ENCODE measurements around the gene COL8A1. TPM values are rescaled to one million over a fixed set of nuclear protein-coding genes. Genes with fewer than 3 reads are reported as not detected.

COL8A1 gene
- polyA plus RNA-seq, 10 donors = 0.49 to 2.1 (median 0.99) TPM

DNA sequence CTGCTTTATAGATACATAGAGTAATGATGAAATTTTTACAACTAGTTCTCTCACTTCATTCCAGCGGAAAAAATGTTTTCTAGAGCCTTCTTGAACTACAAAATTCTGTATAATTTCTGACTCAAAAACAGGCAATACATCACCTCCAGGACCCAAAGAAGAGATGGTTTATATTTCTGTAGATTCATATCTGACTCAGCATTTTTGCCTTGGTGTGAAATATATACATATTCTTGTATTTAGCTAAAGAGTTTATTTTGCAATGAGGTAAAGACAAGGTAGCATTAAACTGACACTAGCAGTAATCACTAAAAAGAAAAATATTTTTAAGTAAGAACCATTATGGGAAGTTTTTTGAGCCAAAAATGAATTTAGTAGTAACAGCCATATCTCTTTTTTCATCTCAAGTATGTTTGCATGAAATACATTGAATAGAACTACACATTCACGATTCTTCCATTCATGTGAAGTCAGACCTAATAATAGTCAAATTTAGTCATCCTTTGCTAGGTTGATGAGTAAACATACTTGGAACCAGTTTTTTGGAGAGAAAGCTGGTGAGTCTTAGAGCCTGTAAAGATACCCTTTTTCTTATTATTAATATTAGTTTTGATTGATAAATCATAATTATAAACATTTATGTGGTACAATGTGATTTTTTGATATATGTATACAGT, 31.6 kb downstream of the COL8A1 start:
- DNase-seq = no peak

DNA sequence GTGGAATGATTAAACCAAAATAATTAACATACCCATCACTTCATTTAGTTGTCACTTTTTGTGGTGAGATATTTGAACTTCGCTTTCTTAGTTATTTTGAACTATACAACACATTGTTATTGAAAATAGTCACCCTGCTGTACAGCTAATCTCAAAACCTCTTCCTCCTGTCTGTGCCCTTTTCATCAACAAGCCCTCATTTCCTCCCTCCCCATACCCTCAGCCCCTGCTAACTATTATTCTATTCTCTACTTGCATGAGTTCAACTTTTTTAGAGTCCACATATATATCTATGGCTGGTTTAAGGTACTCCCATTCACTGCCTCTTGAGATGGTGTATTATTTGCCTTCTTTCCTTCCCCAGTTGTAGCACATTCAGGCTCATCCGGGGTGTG, 32.2 kb downstream of the COL8A1 start:
- no peak for DNase-seq

DNA sequence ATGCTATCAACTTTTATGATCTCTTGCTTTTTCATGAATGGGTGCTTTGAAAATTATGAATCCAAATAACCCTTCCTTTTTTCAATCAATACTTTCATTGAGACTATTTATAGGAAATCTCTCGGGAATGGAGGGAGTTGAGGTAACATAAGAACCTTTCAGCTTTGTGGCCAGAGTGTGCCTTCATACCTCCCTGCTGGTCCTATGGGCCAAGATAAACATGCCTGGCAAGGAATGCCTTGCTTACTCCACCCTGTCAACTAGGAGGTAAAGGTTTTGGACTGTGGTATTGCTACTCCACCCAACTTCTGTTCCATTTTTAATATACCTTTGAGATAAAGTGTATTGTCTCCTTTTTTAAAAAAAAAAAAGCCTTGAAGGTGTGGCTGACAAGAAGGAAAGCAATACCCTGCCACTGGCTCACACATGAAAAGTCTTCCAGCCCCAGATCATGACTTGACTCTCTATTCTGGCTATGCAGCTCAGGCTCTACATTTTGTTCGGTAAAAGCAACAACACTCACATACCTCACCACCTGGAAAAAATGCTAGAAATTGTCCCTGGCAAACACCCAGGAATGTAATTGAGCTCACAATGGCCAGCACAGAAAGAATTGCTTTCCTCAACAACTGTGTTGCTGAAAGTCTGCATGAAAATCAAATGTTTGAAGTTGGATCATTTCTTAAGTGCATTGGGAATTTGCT, 35.8 kb downstream of the COL8A1 start:
- DNase-seq = no peak

DNA sequence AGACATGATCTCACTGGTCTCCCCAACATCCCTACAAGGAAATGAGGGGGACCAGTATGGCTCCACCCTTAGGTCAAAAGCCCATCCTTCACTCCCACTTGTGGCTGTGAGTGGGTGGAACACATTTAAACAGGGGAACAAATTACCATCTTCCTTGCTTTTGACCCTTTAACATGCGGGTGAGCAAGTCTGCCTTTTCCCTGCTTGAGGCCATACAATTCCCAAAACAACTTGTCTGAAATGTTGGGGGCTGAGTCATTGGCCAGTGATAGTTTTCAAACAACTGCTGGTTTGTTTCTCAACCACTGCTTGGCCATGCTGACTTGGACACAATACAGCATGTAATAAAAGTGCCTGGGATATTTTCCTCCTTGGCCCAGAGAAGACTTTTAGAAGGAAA, 39.6 kb downstream of the COL8A1 start:
- DNase-seq = peak in 1 of 3 donors; percentile 16

DNA sequence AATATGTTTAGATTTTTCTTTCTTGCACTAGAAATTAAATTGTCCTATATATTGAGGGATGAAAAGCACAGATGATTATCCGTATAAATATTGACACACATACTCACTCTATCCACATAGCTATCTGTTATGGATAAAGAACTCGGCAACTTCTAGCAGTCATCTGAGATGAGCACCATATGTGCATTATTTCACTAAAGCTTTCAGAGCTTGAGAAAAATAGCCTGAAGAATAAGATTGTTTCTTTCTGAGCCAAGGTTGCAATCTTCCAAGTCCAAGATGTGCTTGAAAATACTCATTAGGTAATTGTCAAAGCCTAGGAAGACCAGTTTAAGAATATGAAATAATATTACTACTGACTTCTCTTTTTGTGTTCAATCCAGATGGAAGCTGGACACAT, 40.5 kb downstream of the COL8A1 start:
- DNase-seq = peak in 1 of 3 donors; percentile 25

DNA sequence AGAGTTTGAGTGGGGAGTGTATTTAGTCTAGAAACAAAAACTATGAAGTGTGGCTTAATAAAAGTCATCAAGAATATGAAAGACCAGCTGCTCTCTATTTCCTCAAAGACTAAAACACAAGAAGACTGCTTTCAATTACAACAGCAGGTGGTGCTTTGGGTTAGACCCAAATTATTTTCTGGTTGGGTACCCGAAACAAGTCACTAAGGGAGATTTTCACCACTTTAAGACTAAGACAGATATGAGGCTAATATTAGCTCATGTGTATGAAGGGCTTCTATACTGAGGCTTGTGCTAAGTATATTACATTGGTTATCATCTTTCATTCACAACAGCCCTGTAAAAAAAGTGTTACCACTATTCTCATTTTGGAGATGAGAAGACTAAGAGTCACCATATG, 43.1 kb downstream of the COL8A1 start:
- no peak for DNase-seq

DNA sequence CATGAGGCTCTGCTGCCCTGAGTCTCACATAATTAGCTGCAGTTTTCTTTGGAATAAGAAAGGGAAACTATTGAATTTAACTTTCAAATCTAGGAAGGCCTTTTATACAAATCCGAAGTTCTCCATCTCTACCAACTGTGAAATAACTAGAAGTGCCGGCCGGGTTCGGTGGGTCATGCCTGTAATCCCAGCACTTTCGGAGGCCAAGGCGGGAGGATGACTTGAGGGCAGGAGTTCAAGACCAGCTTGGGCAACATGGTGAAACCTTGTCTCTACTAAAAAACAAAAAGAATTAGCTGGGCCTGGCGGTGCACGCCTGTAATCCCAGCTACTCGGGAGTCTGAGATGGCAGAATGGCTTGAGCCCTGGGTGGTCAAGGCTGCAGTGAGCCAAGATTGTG, 43.6 kb downstream of the COL8A1 start:
- DNase-seq = no peak

DNA sequence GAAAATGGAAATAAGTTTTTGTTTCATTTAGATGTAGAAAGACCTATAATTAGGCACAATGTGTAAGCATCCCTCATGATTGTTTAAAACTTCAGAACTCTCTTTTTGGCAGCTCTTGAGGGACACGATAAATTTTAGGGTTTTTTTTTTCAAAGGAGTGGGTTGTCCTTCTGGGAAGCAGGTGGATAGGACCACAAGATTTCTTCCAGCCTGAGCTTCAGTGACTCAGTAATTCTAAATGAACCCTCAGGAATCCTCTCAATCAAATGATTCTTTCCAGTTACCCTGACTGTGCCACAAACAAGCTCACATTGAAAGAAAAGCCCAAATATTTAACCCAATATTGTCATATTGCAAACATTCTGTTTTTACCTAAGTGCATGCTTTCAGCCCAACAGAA, 45.1 kb downstream of the COL8A1 start:
- DNase-seq = no peak

DNA sequence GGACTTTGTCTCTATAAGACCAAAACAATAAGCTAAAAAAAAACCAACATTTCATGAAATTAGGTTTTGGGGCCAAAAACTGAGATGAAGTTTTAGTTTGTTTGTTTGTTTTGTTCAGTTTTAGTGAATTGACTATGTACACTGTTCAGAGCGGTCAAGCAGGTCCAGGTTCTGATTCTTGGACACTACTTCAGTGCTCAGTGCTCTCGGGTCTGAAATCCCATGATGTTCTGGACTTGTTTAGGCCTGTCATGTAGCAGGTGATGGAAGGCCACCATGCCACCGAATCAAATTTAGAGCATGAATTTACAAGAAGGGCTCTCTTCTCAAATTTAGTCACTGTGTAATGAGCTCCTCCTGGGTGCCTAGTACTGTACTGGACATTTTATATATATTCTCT, 45.5 kb downstream of the COL8A1 start:
- DNase-seq = no peak

DNA sequence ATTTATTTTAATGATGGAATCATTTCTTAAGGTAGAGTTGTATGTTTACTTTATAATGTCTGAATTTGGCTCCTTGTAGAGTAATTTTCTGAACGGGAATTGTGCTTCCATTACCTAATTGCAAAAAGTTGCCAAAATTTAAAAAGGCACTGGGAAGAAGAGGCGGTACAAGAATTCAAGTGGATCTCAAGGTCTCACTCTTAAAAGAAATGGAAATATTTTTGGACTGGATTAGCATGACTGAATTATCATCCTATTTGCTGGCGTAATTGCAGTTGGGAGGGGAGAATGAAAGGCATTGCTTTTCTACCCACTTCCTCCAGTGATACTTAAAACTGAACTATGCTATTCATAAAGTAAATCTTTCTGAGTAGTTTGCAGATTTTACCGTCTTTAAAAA, 46.2 kb downstream of the COL8A1 start:
- peak in 1 of 3 donors; percentile 17 for DNase-seq

DNA sequence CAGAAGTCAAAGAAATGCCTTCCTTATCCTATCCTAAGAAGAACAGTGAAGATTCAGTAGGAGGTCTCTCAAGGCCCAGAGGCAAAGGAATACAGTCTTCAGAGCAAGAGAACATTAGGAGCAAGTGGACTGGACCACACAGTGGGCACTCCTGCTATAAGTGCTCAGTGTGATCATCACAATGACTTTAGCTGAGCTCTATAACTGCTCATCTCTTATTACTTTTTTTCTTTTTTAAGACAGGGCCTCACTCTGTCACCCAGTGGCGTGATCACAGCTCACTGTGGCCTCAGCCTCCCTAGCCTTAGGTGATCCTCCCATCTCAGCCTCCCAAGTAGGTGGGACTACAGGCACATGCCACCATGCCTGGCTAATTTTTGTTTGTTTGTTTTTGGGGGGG, 48.1 kb downstream of the COL8A1 start:
- no peak for DNase-seq

DNA sequence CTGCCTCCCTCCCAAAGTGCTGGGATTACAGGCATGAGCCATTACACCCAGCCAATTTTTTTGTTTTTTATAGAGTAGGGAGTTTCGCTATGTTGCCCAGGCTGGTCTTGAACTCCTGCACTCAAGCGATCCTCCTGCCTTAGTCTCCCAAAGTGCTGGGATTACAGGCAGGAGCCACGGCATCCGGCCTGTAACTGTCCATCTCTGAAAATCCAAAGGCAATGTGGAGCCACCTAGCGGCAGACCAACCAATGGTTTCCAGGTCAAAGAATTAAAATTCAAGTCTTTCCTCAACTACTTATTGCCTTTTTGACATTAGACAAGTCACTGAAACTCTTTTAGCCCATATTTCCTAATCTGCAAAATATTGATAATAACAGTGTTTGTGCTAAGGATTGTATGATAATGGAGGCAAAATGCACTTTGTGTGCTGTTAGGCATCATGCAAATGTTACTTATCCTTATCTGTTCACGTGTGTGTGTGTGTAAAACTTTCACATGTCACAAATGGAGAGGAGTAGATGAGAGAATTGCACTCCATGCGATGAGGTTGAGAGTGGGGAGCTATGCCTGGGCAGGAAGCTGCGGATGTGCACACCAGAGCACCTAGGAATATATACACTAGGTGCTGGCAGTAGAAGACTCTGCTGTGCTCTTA, 48.7 kb downstream of the COL8A1 start:
- peak in 1 of 3 donors; percentile 51 for DNase-seq

DNA sequence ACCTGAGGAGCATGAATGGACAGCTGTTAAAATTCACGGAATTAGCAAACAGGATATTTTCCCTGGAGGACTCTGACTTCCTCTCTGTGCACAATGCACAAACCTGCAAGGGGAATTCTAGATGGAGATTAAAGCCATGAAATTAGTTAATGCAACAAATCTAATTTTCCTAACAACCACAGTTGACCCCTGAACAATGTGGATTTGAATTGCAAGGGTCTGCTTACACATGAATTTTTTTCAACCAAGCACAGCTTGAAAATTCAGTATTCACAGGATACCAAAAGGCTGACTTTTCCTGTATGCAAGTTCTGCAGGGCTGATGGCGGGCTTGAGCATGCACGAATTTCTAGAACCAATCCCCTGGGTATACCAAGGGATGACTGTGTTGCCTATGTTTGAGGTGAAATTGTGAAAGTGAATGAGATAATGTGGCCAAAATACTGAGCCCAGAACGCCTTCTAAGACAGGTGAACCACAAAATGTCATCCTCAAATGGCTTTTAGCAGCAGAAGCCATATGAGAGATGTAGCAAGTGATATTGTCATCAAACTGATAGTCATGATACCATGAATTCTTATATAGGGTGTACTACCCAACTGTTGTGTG, 52.5 kb downstream of the COL8A1 start:
- DNase-seq = no peak

DNA sequence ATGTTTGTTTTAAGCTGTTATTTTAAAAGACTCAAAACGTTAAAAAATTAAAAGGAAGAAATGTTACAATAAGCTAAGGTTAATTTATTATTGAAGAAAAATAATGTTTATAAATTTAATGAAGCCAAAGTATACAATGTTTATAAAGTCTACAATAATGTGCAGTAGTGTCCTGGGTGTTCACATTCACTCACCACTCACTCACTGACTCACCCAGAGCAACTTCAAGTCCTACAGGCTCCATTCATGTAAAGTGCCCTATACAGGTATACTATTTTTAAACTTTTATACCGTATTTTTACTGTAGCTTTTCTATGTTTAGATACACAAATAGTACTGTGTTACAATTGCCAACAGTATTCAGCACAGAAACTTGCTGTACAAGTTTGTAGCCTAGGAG, 55.2 kb downstream of the COL8A1 start:
- DNase-seq = no peak

DNA sequence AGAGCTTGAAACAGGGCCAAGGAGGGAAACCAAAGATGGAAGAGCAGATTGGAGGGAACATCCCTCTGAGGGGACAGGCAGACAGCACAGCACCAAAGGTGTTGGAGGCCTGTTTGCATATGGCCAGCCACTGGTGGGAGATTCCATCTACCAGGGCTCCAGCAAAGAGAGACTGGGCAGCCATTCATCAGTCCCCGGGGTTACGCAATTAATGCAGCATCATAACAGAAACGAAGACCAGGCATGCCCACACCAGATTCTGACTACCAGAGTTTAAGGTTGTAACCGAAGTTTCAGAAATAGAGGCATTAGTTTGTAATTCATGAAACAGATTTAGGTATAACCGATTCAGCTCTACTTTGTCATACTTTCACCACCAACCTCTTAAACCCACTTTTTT, 58.1 kb downstream of the COL8A1 start:
- no peak for DNase-seq

DNA sequence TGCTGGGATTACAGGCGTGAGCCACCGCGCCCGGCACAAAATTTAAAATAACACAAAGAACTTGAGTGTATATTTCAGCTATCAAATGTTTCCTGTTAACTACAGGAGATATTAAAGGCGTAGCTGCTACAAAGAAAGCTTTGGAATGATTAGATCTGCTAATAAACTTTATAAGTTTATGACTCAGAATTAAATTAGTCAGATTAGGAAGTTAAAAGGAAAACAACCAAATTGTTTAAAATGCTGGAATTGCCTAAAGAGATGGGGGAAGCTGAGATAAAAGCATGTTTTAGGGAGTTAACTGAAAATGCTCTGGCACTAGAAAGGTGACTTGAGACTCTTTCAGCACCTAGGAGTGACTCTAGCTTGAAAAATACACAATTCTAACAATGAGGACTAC, 58.9 kb downstream of the COL8A1 start:
- no peak for DNase-seq

DNA sequence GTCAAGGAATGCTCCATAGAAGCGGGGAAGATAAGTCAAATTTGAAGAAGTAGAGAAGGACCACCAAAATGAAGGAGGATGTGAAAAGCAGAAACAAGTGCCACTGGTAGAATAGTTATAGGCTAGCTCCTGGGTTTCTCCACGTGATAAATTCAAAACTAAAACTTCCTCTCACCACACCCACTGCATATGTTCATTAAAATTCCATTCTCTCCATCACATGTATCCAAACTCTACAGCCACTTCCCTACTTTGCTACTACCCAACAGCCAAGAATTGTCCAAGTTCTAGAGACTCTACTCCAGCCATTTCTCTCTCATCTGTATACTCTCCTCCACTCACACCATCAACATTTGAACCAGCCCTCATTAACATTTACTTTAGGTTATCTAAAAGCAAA, 60.5 kb downstream of the COL8A1 start:
- no peak for DNase-seq

DNA sequence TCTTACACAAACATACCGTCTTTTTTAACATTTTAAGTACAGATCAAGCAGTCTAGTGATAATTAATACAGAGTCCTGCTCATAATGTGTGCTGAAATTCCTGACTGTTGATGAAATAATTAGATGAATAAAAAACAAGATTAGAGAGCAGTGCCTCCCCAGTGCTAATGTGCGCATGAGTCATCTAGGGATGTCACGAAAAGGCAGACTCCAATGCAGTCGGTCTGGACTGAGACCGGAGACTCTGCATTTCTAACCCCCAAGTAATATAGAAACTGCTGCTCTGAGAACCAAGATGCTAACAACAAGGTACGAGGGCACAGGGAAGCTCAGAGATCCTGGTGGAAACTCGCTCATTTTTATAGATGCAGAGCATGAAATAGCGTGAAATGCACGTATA, 61.4 kb downstream of the COL8A1 start:
- no peak for DNase-seq

DNA sequence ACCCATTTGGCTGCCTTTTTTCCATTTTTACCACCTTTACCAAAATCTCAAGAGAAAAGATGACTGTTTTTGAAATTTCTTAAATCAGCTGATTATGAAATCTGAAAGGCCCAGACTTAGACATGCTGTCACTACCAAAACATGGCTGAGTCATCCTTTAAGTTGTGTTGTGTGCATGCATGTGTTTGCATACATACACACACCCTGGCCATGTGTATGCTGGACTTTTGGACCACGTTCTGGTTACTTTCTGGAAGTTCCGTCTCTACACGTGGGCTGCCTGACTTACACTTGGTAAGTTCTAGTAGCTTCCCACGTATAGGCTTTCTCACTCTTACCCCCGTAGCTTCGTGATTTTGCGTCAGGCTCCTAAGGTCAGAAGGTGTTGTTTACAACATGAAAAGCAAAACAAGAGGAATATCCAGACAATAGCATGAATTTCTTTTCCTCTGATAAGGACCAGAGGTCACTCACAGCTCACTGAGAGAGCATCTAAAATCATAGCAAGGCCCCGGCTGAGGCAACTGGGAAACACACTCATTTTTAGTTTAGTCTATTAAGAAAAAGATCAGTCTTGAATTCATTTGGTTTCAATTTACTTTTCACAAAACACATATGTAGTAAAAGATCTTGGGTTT, 62.4 kb downstream of the COL8A1 start:
- no peak for DNase-seq

DNA sequence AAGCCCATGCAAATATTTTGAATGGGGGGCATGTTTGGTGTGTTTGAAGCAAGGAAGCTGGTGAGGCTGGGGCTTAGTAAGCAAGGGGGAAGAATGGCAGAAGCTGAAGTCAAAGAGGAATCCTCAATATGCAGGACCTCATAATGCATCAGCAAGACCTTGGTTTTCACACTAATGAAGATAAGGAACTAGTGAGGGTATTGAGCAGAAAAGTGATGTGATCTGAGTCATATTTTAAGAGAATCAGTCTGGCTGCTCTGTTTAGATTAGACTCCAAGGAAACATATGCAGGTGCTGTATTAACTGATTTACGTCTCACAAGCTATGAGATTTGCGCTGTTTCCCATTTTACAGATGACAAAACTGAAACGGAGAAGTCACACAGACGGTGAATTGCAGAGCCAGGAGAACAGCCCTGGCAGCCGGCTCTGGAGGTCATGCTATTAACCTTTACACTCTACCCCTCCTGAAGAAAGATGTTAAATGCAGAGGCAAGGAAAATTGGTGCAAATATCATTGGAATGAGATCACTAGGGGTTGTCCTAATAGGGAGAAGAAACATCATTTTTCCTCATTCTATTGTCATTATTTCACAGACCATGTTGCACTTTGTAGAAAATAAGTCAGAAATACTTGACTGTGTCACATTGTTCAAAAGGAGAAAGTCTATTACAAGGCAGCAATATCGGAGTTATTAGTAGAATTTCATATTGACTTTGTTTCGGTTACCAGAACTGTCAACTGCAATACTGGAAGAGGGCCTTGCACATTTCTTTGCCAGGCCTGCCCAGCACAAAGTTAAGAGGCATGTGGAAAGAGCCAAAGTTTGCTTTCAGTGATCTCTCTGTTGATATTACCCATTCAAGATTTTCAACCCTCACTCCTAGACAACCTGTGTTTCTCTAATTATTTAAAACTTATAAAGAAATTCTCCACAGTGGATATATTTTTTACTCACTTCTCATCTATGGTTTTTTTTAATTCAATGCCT, 64.9 kb downstream of the COL8A1 start:
- DNase-seq = no peak

DNA sequence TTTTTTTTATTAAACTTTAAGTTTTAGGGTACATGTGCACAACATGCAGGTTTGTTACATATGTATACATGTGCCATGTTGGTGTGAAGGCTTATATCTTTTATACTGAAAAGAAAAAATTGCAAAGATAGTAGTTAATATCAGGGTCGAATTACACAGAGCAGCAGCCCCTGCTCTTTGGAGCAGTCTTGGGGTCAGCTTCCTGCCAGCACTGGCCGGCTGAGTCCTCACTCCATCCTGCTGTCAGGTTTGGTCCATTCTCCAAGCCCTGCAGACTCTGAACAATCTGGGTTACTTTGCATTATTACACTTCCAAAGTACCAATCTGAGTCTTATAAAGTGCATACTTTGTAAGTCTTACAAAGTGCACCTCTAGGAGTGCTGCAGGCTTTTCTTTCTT, 66.0 kb downstream of the COL8A1 start:
- no peak for DNase-seq
